Subcutaneous adipose tissue (tissue), 4 donors: Measurements from ENCODE around the gene SOBP. TPM values are rescaled to one million over a fixed set of nuclear protein-coding genes. Genes with fewer than 3 reads are reported as not detected.

Experiments
- total RNA-seq, 4 donors: library from RNA; depleted of rRNA; stranded (reverse); fragments of >200 nt; gene quantifications; one replicate each; pipeline ENCODE4 v1.1.0, GENCODE V29; 2016
- TF ChIP-seq, protein P1 (sequence below): fragments of 450-650 bp; IDR thresholded peaks from one replicate; pipeline ENCODE4 v1.5.1; 2016; ENCODE audit warnings: low read depth, mild to moderate bottlenecking, control low read depth, antibody characterized with exemption, moderate library complexity

SOBP gene
- total RNA-seq, 4 donors from 2014 or later: 4.0 to 7.5 (median 5.5) TPM

DNA sequence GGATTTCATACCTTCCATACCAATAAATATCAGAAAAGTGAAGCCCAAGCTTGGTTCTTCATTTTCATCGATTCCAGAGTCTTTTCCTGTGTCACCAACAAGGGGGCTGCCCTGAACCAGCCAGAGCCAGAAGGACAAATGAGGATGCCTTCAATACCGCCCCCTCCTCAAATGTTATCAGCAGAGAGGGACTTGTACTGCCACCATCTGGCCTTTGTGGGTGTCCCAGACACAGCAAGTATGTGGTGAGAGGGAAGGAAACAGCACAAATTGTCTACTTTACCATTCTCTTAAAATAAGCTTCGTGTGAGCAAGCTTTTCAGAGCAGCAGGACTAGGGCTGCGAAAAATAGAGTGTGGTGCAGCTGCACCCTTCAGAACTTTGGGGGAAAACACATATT is 165.3 kb downstream of the SOBP start:
- TF ChIP-seq, protein P1, sequence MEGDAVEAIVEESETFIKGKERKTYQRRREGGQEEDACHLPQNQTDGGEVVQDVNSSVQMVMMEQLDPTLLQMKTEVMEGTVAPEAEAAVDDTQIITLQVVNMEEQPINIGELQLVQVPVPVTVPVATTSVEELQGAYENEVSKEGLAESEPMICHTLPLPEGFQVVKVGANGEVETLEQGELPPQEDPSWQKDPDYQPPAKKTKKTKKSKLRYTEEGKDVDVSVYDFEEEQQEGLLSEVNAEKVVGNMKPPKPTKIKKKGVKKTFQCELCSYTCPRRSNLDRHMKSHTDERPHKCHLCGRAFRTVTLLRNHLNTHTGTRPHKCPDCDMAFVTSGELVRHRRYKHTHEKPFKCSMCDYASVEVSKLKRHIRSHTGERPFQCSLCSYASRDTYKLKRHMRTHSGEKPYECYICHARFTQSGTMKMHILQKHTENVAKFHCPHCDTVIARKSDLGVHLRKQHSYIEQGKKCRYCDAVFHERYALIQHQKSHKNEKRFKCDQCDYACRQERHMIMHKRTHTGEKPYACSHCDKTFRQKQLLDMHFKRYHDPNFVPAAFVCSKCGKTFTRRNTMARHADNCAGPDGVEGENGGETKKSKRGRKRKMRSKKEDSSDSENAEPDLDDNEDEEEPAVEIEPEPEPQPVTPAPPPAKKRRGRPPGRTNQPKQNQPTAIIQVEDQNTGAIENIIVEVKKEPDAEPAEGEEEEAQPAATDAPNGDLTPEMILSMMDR: no peak

DNA sequence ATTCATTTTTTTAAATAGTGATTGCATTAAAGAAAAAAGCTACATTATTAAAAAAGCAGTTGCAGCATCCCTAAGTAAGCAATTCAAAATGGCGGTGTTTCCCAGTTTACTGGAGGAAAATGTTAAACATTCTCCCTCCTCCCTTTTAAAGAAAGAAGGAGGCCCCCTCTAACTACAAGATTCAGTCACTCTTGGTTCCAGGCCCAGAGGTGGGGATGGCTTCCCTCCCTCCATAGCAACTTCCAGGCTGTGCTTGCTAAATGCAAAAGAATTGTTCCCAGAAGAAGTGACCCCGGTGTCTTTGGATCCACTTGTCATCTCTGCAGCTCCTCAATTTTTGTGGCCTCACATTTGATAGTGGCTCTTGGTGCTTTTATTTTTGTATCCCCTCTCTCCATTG is 165.9 kb downstream of the SOBP start:
- TF ChIP-seq, protein P1: no peak

DNA sequence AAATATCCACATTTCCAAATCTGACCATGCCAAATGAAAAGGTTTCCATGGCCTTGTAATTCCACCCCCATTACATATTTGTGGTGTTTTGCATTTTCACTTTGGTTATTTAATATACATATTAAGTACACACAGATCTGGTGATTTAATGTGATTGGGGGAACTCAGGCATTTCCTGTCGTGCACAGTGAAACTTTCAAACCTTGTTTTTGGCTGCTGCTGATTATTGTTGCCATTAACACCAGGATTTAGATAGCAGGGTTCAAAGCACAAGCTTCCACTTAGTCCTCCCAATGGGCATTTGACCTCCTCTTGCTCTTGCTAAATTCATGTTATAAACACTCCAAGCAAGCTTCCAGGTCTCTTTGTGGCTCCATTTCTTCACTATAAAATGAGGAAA is 166.5 kb downstream of the SOBP start:
- TF ChIP-seq, protein P1: no peak

DNA sequence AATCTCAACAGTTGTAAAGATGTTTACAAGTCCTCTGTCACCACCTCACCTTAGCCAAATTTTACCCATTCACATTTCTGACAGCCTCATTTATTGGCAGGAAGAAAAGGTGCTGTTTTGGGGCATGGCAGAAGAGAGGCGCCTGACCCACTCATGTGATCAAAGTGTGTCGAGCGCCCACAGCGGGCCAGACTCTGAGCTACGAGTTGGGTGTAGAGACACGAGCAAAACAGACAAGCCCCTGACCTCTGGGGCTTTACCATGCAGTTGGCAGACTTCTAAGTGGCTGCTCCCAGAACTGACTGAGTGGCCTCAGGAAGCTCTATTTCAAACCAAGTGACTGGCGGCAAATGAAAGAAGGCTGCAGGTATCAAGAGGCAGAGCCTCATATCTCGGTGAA is 167.0 kb downstream of the SOBP start:
- TF ChIP-seq, protein P1: no peak

DNA sequence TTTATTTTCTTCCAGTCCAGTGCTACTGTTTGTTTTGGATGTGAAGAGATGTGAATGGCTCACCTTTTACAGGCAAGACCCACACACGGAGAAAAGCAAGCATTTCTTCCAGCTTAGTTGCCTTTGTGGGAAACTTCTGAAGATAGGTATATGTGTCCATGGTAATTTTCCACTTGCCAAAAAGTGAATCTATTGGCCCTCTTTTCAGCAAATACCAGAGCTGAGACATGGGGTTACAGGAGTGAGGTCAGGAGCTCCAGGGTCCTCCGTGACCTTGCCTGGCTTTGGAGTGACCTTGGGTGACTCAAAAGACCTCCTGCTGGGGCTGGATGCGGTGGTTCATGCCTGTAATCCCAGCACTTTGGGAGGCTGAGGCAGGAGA is 167.4 kb downstream of the SOBP start:
- TF ChIP-seq, protein P1: no peak

DNA sequence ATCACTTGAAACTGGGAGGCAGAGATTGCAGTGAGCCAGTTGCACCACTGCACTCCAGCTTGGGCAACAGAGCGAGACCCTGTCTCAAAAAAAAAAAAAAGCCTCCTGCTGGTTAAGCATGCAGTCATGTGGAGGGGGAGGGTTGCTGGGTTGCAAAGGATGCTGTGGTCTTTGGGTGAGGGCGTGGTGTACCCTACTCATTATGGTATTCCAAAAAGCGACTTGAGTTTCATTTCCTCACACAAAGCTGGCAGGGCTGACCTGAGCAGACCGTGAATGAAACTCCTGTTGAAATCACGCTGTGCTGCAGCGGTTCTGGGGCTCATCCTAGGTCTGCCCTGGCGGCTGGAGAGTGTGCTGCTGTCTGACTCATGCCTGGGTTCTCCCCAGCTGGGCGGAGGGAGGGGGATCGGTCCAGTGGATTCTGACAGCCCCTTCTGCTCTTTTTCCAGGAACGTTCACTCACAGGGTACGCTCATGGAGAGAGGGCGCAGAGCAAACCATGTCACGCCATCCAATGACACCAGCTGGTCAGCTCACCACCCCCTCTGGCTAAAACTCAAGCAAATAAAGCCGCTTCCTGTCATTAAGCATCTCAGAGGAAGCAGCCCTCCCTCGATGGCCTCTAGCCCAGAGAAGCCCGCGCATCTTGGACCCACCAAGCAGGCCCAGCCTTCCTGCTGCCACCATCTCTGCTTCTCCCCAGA is 168.0 kb downstream of the SOBP start:
- TF ChIP-seq, protein P1: no peak

DNA sequence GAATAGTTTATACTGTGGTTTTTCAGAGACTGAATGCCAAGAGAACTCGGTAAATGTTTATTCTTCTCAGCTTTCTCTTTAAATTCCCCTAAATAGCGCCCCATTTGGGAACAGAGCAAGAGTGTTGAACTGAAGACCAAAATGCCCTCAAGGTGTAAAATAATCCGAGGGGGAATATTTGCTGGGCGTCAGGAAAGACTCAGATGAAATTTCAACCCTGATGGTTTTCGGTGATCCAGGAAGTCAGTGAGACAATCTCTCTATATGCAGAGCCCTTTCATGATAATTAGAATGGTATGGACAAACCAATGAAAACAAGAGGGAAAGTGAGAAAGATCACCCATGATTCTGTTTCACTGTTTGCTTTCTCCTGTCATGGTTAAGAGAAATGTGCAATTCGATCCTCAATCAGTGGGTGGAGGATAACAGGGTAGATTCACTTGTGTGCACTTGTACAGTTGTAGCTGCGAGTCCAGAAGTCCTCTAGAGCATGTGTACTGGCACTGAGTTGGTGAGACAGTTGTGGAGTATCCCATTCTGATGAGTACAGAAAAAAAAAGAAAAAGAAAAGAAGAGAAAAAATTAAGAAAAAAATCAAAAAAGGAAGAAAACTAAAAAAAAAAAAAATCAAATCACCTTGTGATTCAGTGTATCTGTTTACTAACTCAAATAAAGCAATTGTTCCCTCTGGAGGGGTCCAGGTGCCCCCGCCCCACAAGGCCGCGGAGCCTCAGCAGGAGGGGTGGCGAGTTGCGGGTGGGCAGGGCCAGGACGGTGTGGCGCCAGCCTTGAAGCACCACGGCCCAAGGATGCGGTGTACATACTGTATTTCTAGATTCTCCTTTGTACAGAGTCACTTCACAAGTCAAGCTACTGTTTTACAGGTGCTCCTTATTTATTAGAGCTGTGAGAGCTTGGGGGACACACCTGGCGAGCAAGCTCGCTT is 169.3 kb downstream of the SOBP start:
- TF ChIP-seq, protein P1: no peak
